ENCODE results near the gene RASA1.

The RASA1 gene

GRCh38 chr5:87405472-87406155 is 137.9 kb downstream of the RASA1 start:
- DNase-seq, result no peak

GRCh38 chr5:87408204-87408603 is 140.5 kb downstream of the RASA1 start:
- no peak for DNase-seq

- no peak for DNase-seq
Measured at GRCh38 chr5:87410931-87411330, 143.2 kb downstream of the RASA1 start.

GRCh38 chr5:87411586-87411972 is 143.9 kb downstream of the RASA1 start:
- DNase-seq, result no peak

GRCh38 chr5:87411973-87412629 is 144.4 kb downstream of the RASA1 start:
- peak; percentile 16 for DNase-seq

GRCh38 chr5:87412630-87413342 is 145.1 kb downstream of the RASA1 start, which contains the start of gene CCNH:
CCNH (minus strand) TSS chr5:87412930; CDS start chr5:87412794, 136 bp downstream.
- peak; percentile 93 for DNase-seq

- DNase-seq, result no peak
Measured at GRCh38 chr5:87413343-87413645, 145.6 kb downstream of the RASA1 start.

GRCh38 chr5:87418506-87418905 is 150.8 kb downstream of the RASA1 start:
- no peak for DNase-seq

GRCh38 chr5:87421307-87421706 is 153.6 kb downstream of the RASA1 start:
- DNase-seq, result no peak

- DNase-seq, result no peak
Measured at GRCh38 chr5:87423755-87424154, 156.1 kb downstream of the RASA1 start.

- no peak for DNase-seq
Measured at GRCh38 chr5:87430863-87431457, 163.3 kb downstream of the RASA1 start.

DNA sequence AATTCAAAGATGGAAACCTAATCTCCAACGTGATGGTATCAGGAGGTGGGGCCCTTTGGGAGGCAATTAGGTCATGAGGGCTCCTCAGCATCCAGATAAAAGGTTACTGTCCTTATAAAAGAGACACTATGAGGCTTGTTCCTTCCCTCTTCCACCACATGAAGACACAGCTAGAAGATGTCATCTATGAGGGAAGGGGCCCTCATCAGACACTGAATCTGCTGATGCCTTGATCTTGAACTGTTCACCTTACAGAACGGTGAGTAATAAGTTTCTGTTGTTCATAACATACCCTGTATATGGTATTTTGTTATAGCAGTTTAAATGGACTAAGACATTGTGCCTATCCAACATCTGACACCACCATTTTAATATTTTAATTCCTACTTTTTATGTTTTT is 164.8 kb downstream of the RASA1 start:
- DNase-seq, result no peak

- no peak for DNase-seq
Measured at GRCh38 chr5:87433945-87434344, 166.3 kb downstream of the RASA1 start.

- DNase-seq, result no peak
Measured at GRCh38 chr5:87434461-87434860, 166.8 kb downstream of the RASA1 start.

DNA sequence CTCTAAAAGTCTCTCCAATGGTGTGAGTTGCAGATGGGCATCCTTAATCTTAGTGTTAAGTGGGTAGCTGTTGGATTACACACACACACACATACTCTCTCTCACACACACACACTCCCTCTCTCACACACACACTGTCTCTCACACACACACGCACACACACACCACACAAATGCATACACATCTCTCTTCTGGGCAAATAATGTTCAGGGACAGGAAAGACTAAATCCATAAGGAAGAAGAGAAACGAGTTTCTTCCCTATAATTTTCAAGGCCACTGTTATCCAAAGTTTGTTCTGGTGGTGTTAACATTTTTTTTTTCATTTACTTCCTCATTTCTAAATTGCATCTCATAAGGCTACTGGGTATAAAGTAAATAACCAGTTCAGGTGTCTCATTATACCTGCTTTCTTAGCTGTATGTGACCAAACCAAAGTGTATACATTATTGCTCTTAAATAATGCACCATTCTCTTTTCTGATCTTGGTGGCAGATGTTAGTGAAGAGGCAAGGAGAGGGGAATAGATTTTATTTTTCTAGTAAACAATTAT is 167.5 kb downstream of the RASA1 start:
- DNase-seq, result no peak

- DNase-seq, result no peak
Measured at GRCh38 chr5:87437724-87438123, 170.0 kb downstream of the RASA1 start.

GRCh38 chr5:87438231-87438630 is 170.5 kb downstream of the RASA1 start:
- no peak for DNase-seq

Data from activated T-cell treated with anti-CD3 and anti-CD28 coated beads for 4 hours (primary cell).